HTR-8/SVneo (cell line): ENCODE measurements around the gene DPY19L1.
"Not testable (repeated sequence)": the region's sequence is repeated elsewhere in the genome, so short reads cannot be mapped to it uniquely, and the experiment has no call there.

ENCODE experiments used
- DNase-seq: peaks from one replicate; pipeline ENCODE4 v3.0.0; 2011; ENCODE audit warnings: low spot score, mixed read lengths; ENCODE audit not compliant: insufficient read length
- FAIRE-seq: peaks from 2 replicates; lab custom pipeline; 2011; peaks lifted over from hg19 to GRCh38; lab: Jason Lieb, UNC

Gene DPY19L1

GRCh38 chr7:34878944-34879735 lies 158.1 kb downstream of the DPY19L1 start:
- FAIRE-seq, DNase-seq: not testable (repeated sequence)
